Stimulated activated CD8-positive, alpha-beta memory T cell treated with anti-CD3 and anti-CD28 coated beads, Interleukin-12 subunit alpha, Interleukin-12 subunit beta, amount 100 ng/mL, for 24 hours (primary cell): ENCODE data around the gene ST8SIA6.
"Not testable (repeated sequence)": the region's sequence is repeated elsewhere in the genome, so short reads cannot be mapped to it uniquely, and the experiment has no call there.

Experiments used
- DNase-seq: peaks from one replicate; pipeline ENCODE4 v3.0.0-alpha.2; 2020; ENCODE audit errors: extremely low read depth

ST8SIA6 gene

GRCh38 chr10:17344206-17344605 lies 110.2 kb downstream of the ST8SIA6 start:
- no peak for DNase-seq

GRCh38 chr10:17343118-17343517 lies 111.3 kb downstream of the ST8SIA6 start:
- no peak for DNase-seq

- no peak for DNase-seq
Measured at GRCh38 chr10:17340144-17340829, 114.1 kb downstream of the ST8SIA6 start.

DNA sequence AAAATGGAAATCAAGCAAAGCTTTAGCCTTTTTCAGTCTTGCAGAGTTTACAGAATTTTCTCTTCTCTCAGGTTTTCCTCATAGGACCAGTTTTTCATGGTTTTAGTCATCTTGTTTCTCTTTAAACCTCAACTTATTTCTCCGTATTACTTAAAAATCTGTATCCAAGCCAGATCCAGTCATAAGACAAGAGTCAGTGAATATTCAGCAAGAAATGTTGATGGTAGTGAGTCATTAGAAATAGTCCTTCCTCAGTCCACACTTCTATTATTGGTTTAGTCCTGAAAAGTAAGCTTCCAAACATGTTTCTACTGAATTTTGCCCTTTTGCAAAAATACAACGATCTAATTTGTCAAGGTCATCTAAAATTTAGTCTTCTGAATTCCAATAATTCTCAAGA lies 119.3 kb downstream of the ST8SIA6 start:
- DNase-seq = no peak

DNA sequence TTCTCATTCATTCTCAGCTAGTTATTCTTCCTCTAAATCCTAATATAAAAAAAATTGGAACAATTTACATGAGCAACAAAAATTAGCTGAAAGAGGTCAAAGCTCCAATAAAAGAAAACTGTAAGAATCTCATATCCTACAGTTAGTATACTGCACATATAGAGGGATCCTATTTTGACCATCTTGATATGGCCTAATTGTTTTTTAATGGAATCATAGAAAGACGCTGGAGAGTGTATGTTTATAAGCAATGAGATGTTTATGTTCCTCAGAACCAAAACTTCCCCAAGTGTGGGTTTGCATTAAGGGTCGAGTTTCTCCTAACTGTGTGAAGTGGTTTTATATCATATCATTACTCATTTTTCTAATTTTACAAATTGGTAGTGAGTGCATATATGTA lies 123.9 kb downstream of the ST8SIA6 start:
- no peak for DNase-seq

DNA sequence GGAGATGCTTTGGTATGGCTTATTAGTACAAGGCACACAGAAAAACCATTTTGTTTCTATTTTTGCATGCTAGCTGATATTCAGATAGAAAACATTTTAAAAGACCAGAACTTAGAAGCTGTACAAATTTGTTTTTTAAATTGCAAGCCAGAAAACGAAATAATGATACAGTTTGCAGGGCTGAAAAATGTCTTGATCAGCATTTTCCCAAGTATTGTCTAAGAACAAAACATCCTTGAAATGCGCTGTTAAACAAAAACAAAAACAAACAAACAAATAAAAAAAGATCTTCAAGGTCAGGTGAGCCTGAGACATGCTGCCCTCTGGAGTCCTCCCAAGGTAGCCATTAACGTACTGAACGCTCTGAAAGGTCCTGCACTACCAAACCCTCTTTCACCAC lies 128.0 kb downstream of the ST8SIA6 start:
- DNase-seq = no peak

GRCh38 chr10:17321957-17322356 lies 132.4 kb downstream of the ST8SIA6 start:
- not testable (repeated sequence) for DNase-seq

GRCh38 chr10:17316488-17317170 lies 137.8 kb downstream of the ST8SIA6 start:
- no peak for DNase-seq

DNA sequence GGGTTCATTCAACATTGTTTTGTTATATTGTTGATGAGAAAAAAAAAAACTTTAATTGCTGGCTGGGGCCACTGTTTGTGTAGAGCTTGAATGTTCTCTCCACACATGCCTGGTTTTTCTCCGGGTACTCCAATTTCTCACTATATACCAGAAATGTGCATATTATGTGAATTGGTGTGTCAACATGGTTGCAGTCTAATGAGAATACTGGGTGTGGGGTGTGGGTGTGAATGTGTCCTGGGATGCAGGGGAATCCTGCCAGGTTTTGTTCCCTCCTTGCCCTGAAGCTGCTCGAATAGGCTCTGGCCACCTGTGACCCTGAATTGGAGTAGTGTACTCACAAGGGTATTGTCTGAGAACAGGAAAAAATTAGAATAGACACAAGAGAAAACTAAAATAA lies 145.0 kb downstream of the ST8SIA6 start:
- no peak for DNase-seq

DNA sequence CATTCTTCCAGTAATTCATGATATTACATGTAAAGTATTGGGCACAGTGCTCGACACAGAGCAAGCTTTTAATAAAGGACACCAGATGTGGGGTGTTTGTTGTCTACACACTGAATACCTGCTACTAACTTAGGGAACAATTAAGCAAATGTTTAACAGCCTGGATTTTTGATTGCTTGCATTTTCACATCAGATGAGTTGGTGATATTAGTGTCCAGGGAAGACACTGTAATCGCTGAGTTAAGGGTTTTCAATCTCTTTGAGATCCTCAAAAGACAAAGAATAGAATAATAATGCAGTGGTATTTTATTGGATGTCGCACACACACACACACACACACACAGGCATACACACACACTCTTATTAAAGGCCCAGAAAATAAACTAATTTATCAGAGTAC lies 147.3 kb downstream of the ST8SIA6 start:
- no peak for DNase-seq

- no peak for DNase-seq
Measured at GRCh38 chr10:17292375-17292774, 162.0 kb downstream of the ST8SIA6 start.

- DNase-seq = no peak
Measured at GRCh38 chr10:17290226-17290625, 164.2 kb downstream of the ST8SIA6 start.

DNA sequence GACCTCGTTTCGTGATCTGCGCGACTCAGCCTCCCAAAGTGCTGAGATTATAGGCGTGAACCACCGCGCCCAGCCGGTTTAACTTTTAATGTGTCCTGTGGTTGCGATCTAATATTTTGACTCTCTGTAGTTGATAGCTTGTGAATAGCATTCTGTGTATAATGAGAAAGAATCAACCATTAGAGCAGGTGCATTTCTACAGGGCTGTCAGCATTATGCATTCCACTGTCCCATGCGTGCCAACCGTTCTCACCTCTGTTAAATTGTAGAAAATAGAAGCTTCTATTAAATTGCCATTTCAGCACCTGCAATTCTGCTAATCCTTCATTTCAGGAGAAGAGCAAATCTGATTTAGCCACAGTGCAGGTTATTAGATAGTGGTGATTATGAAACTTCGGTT lies 164.6 kb downstream of the ST8SIA6 start:
- no peak for DNase-seq

- no peak for DNase-seq
Measured at GRCh38 chr10:17286562-17287550, 167.5 kb downstream of the ST8SIA6 start.

DNA sequence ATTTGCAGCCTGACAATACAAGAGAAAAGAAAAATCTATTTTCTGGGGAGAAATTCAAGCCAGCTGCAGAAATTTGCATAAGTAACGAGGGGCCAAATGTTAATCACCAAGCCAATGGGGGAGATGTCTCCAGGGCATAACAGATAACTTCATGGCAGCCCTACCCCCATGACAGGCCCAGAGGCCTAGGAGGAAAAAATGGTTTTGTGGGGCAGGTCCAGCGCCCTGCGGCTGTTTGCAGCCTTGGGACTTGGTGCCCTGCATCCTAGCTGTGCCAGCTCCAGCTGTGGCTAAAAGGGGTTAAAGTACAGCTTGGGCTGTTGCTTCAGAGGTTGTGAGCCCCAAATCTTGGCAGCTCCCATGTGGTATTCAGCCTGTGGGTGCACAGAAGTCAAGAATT lies 172.1 kb downstream of the ST8SIA6 start:
- DNase-seq = no peak

- no peak for DNase-seq
Measured at GRCh38 chr10:17278607-17279240, 175.7 kb downstream of the ST8SIA6 start.

DNA sequence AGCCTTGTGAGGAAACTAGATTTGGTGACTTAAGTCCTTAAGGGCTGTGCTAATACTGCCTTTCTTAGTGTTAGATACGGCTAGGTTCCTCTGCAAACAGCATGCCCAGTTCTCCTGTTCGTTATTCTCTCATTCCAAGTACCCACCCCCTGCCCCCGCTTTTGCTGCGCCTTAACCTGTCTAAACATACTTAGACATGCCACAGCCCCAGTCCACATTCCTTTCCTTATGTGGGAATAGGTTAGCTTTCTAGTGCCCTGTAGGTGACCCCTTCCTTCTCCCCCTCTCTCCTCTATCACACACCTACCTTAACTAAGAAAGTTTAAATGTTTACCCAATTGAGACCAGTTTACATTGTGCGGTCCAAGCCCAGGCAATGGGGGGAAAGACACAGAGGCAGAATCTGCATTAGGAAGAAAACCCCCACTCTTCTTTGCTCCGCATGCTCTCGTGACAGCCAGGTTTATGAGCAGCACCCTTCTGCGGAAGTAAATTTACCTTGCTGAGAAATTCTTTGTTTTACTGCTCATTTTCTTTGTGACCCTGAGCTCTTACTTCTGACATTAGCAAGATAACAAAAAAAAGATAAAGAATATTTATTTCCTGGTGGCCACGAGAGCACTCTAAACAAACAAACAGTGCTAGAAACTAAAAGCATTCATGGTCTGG lies 177.5 kb downstream of the ST8SIA6 start:
- DNase-seq = no peak

DNA sequence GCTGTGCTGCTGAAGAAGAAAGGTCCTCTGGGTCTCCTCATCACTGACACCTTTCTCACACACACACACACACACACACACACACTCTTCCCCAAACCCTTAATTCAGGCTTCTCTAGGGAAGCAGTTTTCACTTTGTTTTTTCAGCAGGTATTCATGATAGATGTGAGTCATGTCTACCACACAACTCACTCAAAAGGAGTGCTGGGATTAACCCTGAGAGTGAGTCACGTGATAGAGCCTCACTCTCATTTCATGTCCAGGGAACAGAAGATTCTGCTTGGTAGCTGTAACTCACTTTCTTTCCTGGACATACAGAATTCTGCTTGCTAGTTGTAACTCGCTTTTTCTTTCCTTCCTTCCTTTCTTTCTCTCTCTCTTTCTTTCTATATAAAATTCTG lies 181.0 kb downstream of the ST8SIA6 start:
- DNase-seq = no peak

DNA sequence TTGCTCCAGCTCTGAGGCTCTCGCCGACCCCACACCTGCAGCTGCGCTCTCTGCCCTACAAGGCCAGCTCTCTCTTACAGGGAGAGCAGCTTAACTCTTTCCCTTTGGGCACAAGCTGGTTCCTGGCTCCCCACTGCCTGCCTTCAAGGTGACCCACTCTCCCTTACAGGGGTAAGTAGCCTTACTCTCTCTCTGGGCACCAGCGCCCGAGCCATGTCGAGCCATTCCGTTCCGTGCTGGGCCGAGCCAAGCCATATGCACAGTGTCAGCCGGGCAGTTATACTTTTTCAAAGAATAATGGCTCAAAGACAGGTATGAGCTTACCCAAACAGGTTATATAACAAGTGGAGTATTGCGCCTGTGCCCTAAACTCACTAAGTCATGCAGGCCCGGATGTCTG lies 181.7 kb downstream of the ST8SIA6 start:
- DNase-seq = no peak
